ENCODE data around the gene ALDH4A1. TPM values are rescaled to one million over a fixed set of nuclear protein-coding genes. Genes with fewer than 3 reads are reported as not detected.

ALDH4A1 gene
- polyA plus RNA-seq, 3 donors: 5.1 to 45.6 (median 39.9) TPM

GRCh38 chr1:18926315-18927081, 24.1 kb upstream of the ALDH4A1 start:
- WGBS, 3 donors: 23 to 53% (median 29%) methylated on average over 13 of the region's 13 CpGs
- H3K27ac ChIP-seq (ENCODE audit: low read depth, low read length): peak overlapping the region; percentile 19

GRCh38 chr1:18925279-18925678, 22.9 kb upstream of the ALDH4A1 start:
- WGBS, 3 donors: 75 to 95% (median 75%) methylated on average over 9 of the region's 9 CpGs
- H3K27ac ChIP-seq (ENCODE audit: low read depth, low read length): no peak overlapping the region

GRCh38 chr1:18924221-18924691, 21.9 kb upstream of the ALDH4A1 start:
- WGBS, 3 donors: 39 to 70% (median 50%) methylated on average over 11 of the region's 11 CpGs
- H3K27ac ChIP-seq (ENCODE audit: low read depth, low read length): no peak overlapping the region

- WGBS, 3 donors: 28 to 45% (median 30%) methylated on average over 14 of the region's 14 CpGs
- H3K27ac ChIP-seq (ENCODE audit: low read depth, low read length): no peak overlapping the region
Observed at GRCh38 chr1:18923756-18924211, 21.4 kb upstream of the ALDH4A1 start.

- no peak overlapping the region for H3K27ac ChIP-seq (ENCODE audit: low read depth, low read length)
- WGBS, 3 donors: 67 to 69% (median 67%) methylated on average over 18 of the region's 18 CpGs
Observed at GRCh38 chr1:18922848-18923755, 20.7 kb upstream of the ALDH4A1 start.

GRCh38 chr1:18922319-18922726, 20.0 kb upstream of the ALDH4A1 start:
- no peak overlapping the region for H3K27ac ChIP-seq (ENCODE audit: low read depth, low read length)
- 14 to 23% (median 20%) methylated on average over 8 of the region's 8 CpGs for WGBS, 3 donors

GRCh38 chr1:18921516-18922251, 19.3 kb upstream of the ALDH4A1 start:
- 69 to 77% (median 74%) methylated on average over 17 of the region's 17 CpGs for WGBS, 3 donors
- H3K27ac ChIP-seq (ENCODE audit: low read depth, low read length): no peak overlapping the region

GRCh38 chr1:18920931-18921330, 18.6 kb upstream of the ALDH4A1 start:
- 93 to 98% (median 97%) methylated on average over 7 of the region's 7 CpGs for WGBS, 3 donors
- no peak overlapping the region for H3K27ac ChIP-seq (ENCODE audit: low read depth, low read length)

- no peak overlapping the region for H3K27ac ChIP-seq (ENCODE audit: low read depth, low read length)
Observed at GRCh38 chr1:18919956-18920355, 17.6 kb upstream of the ALDH4A1 start.

GRCh38 chr1:18919197-18919905, 17.0 kb upstream of the ALDH4A1 start:
- H3K27ac ChIP-seq (ENCODE audit: low read depth, low read length): no peak overlapping the region
- WGBS, 3 donors: 82 to 92% (median 90%) methylated on average over 31 of the region's 31 CpGs

More at GRCh38 chr1:18919956-18920355, 17.6 kb upstream of the ALDH4A1 start:
- 87 to 88% (median 87%) methylated on average over 12 of the region's 12 CpGs for WGBS, 3 donors

GRCh38 chr1:18918417-18918816, 16.1 kb upstream of the ALDH4A1 start:
- WGBS, 3 donors: 91 to 96% (median 96%) methylated on average over 14 of the region's 14 CpGs
- H3K27ac ChIP-seq (ENCODE audit: low read depth, low read length): no peak overlapping the region

- 92 to 95% (median 94%) methylated on average over 30 of the region's 30 CpGs for WGBS, 3 donors
- H3K27ac ChIP-seq (ENCODE audit: low read depth, low read length): no peak overlapping the region
Observed at GRCh38 chr1:18917071-18917799, 14.9 kb upstream of the ALDH4A1 start.

GRCh38 chr1:18915341-18915740, 13.0 kb upstream of the ALDH4A1 start:
- WGBS, 3 donors: 93 to 94% (median 93%) methylated on average over 7 of the region's 7 CpGs
- H3K27ac ChIP-seq (ENCODE audit: low read depth, low read length): no peak overlapping the region

GRCh38 chr1:18913065-18913835, 10.9 kb upstream of the ALDH4A1 start:
- H3K27ac ChIP-seq (ENCODE audit: low read depth, low read length): no peak overlapping the region
- 19 to 32% (median 28%) methylated on average over 22 of the region's 22 CpGs for WGBS, 3 donors

GRCh38 chr1:18912550-18912949, 10.2 kb upstream of the ALDH4A1 start:
- H3K27ac ChIP-seq (ENCODE audit: low read depth, low read length): no peak overlapping the region
- WGBS, 3 donors: 83 to 90% (median 84%) methylated on average over 3 of the region's 3 CpGs

GRCh38 chr1:18908911-18909771, 6.8 kb upstream of the ALDH4A1 start:
- H3K27ac ChIP-seq (ENCODE audit: low read depth, low read length): no peak overlapping the region
- 66 to 80% (median 70%) methylated on average over 17 of the region's 17 CpGs for WGBS, 3 donors
